Calu3 (cell line): ENCODE data around the gene MMP3. TPM values are rescaled to one million over a fixed set of nuclear protein-coding genes. Genes with fewer than 3 reads are reported as not detected.

Source experiments
- BruUV-seq: library from RNA; stranded (reverse); fragments of 400-500 nt; replicated peaks from 2 replicates; lab custom pipeline; 2021; lab: Mats Ljungman, UMichigan
- CTCF ChIA-PET: fragments of 300-600 bp; sonication (Branson Sonifier 250); formaldehyde crosslinking; loops from one replicate; lab custom pipeline; 2022; ENCODE audit warnings: antibody characterized with exemption; lab: Charles Lee
- DNase-seq: peaks from one replicate; pipeline ENCODE4 v3.0.0; 2022
- H3K27ac Mint-ChIP-seq: one replicate; pipeline ENCODE4 v1.8.0; 2022; ENCODE audit warnings: mixed read lengths; ENCODE audit not compliant: unreplicated experiment
- H3K27me3 Mint-ChIP-seq: one replicate; pipeline ENCODE4 v1.8.0; 2022; ENCODE audit warnings: mixed read lengths; ENCODE audit not compliant: unreplicated experiment
- H3K36me3 Mint-ChIP-seq: one replicate; pipeline ENCODE4 v1.8.0; 2022; ENCODE audit warnings: mild to moderate bottlenecking, moderate library complexity, mixed read lengths; ENCODE audit not compliant: insufficient read depth, unreplicated experiment
- H3K4me1 Mint-ChIP-seq: one replicate; pipeline ENCODE4 v1.8.0; 2022; ENCODE audit warnings: mild to moderate bottlenecking, low read depth, mixed read lengths; ENCODE audit not compliant: unreplicated experiment
- H3K4me3 Mint-ChIP-seq: one replicate; pipeline ENCODE4 v1.8.0; 2022; ENCODE audit warnings: mild to moderate bottlenecking, low read depth, moderate library complexity, mixed read lengths; ENCODE audit not compliant: unreplicated experiment
- H3K9me3 Mint-ChIP-seq: one replicate; pipeline ENCODE4 v1.8.0; 2022; ENCODE audit warnings: low read depth, mixed read lengths; ENCODE audit not compliant: unreplicated experiment
- intact Hi-C: fragments of 100-400 bp; cut with micrococcal nuclease; formaldehyde crosslinking; loops from one replicate; pipeline ENCODE4 v1.10.0; 2022; ENCODE audit not compliant: unreplicated experiment
- total RNA-seq: library from RNA; stranded (reverse); gene quantifications from 2 replicates; pipeline ENCODE4 v1.2.3, GENCODE V29; 2022
- TF ChIP-seq, protein P1 (sequence below): fragments of 200-600 bp; IDR thresholded peaks from one replicate; pipeline ENCODE4 v1.8.0; 2022; ENCODE audit warnings: antibody characterized with exemption; ENCODE audit not compliant: unreplicated experiment

The MMP3 gene
- total RNA-seq, 1 experiment from 2014 or later = not detected

GRCh38 chr11:102850973-102851745 lies 7.8 kb upstream of the MMP3 start:
- peaks cover 41% of the 10 kb centered on the region for H3K4me1 Mint-ChIP-seq
- no peaks in the 10 kb centered on the region for H3K27me3 Mint-ChIP-seq
- no peak overlapping the region for H3K4me3 Mint-ChIP-seq
- H3K27ac Mint-ChIP-seq = no peak overlapping the region
- H3K36me3 Mint-ChIP-seq = peaks cover 5% of the 10 kb centered on the region
- peaks cover 5% of the 10 kb centered on the region for H3K9me3 Mint-ChIP-seq
- no TSS peak for BruUV-seq
- CTCF ChIA-PET = interaction anchor here (1.1 kb wide), 1 partner anchor 8 kb away, joined by 3 read pairs; the partner anchor contains the start of gene MMP3
- TF ChIP-seq, protein P1, sequence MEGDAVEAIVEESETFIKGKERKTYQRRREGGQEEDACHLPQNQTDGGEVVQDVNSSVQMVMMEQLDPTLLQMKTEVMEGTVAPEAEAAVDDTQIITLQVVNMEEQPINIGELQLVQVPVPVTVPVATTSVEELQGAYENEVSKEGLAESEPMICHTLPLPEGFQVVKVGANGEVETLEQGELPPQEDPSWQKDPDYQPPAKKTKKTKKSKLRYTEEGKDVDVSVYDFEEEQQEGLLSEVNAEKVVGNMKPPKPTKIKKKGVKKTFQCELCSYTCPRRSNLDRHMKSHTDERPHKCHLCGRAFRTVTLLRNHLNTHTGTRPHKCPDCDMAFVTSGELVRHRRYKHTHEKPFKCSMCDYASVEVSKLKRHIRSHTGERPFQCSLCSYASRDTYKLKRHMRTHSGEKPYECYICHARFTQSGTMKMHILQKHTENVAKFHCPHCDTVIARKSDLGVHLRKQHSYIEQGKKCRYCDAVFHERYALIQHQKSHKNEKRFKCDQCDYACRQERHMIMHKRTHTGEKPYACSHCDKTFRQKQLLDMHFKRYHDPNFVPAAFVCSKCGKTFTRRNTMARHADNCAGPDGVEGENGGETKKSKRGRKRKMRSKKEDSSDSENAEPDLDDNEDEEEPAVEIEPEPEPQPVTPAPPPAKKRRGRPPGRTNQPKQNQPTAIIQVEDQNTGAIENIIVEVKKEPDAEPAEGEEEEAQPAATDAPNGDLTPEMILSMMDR = no peak
- intact Hi-C loops = no loop called here
- DNase-seq = no peak

DNA sequence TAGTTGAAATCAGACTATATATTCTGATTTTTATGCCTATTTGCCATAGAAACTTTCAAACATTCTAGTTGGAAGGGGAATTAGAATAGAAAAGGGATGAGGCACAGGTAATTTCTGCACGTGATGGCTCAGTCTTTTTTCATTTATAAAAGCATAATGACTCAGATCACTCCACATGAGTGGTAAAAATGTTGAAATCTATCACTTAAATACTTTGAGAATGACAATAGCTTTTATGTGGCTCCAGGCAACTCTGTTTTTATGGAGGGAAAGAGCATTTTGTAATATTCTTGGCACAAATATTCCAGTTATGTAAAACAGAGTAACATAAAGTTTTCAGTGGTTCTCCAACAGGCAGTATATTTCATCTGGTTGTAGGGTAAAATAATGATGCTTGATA lies 5.9 kb upstream of the MMP3 start:
- H3K4me3 Mint-ChIP-seq = no peak overlapping the region
- no peak overlapping the region for H3K27ac Mint-ChIP-seq
- H3K4me1 Mint-ChIP-seq = peaks cover 47% of the 10 kb centered on the region
- intact Hi-C loops = no loop called here
- TF ChIP-seq, protein P1 = no peak
- no TSS peak for BruUV-seq
- DNase-seq = no peak
- H3K9me3 Mint-ChIP-seq = peaks cover 5% of the 10 kb centered on the region
- H3K27me3 Mint-ChIP-seq = no peaks in the 10 kb centered on the region
- H3K36me3 Mint-ChIP-seq = peaks cover 5% of the 10 kb centered on the region
- CTCF ChIA-PET = no interaction called here

GRCh38 chr11:102846292-102846691 lies 2.9 kb upstream of the MMP3 start:
- CTCF ChIA-PET = no interaction called here
- no TSS peak for BruUV-seq
- intact Hi-C loops = no loop called here
- Mint-ChIP-seq H3K27me3 (no peaks in the 10 kb centered on the region), H3K36me3 (peaks cover 5% of the 10 kb centered on the region), H3K27ac (no peak overlapping the region), H3K4me3 (no peak overlapping the region), H3K4me1 (peaks cover 29% of the 10 kb centered on the region), H3K9me3 (peaks cover 3% of the 10 kb centered on the region)
- TF ChIP-seq, protein P1 = no peak
- no peak for DNase-seq

GRCh38 chr11:102842930-102843329 lies 479 bp downstream of the MMP3 start:
- CTCF ChIA-PET = interaction anchor here (1.3 kb wide), 1 partner anchor 8 kb away, joined by 3 read pairs; no protein-coding TSS in a partner anchor
- no TSS peak for BruUV-seq
- H3K27ac Mint-ChIP-seq = no peak overlapping the region

More at GRCh38 chr11:102842930-102843329, 479 bp downstream of the MMP3 start:
- Mint-ChIP-seq H3K36me3 (peaks cover 5% of the 10 kb centered on the region), H3K9me3 (peaks cover 3% of the 10 kb centered on the region), H3K27me3 (no peaks in the 10 kb centered on the region), H3K4me3 (no peak overlapping the region), H3K4me1 (peaks cover 20% of the 10 kb centered on the region)
- intact Hi-C loops = no loop called here
- no peak for DNase-seq
- TF ChIP-seq, protein P1 = no peak
